HG02884 (cell line): ENCODE results near the gene DYSF.

Experiments
- ATAC-seq: cut with Tn5 transposase; IDR thresholded peaks from one replicate; pipeline ENCODE4 v1.9.1; 2021; ENCODE audit warnings: mild to moderate bottlenecking, moderate library complexity; ENCODE audit not compliant: unreplicated experiment

Gene DYSF

DNA sequence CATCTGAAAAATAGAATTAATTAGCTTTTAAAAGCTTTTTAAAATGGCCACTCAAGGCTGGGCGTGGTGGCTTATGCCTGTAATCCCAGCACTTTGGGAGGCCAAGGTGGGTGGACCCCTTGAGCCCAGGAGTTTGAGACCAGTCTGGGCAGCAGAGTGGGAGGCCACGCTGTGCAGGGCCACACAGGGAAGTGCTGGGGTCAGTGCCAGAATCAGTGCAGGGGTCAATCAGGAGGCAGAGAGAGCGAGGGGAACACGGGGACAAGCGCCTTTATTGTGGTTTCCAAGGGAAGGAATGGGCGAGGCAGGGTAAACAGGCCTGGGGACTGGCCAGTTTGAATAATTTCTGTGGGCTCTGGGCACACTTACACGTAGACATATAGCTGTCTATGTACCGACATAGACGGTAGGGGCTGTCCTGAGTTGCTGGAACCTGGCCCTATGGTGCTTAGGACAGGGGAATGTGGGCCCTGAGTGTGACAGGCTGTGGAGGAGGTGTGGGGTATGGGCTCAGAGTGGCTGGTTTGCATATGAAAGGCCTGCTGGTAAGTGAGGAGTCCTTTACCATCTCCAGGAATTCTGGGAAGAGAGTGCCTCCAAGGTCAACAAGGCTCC is 42.9 kb downstream of the DYSF start:
- no peak for ATAC-seq

DNA sequence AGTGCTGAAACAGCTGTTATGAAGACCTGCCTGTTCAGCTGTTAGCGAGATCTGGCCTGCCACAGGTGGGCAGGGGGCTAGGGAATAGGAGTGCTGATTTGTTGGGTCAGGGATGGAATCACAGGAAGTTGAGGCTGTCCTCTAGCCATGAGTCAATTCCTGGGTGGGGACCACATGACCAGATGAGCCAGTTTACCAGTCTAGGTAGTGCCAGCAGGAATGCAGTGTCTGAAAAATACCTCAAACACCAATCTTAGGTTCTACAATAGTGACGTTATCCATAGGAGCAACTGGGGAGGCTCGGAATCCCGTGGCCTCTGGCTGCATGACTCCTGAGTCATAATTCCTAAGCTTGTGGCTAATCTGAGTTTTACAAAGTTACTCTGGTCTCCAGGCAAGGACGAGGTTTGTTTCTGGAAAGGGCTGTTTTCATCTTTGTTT is 44.9 kb downstream of the DYSF start:
- ATAC-seq: no peak

DNA sequence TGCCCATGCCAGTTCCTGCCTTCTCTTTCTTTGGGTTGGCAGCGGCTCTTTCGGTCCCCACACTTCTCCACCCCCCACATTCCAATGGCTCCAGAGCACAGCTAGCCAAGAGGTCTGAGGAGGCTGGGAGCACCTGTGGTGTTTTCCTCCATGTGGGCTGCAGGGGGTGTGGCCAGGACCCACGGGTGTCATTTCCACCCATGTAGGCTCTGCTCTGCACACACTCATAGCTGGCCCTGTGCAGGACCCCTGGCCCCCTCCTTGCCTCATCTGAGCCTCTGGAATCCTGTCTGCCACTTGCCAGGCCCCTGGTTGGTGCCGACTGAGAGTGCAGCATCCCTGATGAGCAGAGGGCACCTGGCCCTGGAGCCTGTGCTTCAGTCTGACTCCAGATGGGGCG is 46.3 kb downstream of the DYSF start:
- no peak for ATAC-seq

DNA sequence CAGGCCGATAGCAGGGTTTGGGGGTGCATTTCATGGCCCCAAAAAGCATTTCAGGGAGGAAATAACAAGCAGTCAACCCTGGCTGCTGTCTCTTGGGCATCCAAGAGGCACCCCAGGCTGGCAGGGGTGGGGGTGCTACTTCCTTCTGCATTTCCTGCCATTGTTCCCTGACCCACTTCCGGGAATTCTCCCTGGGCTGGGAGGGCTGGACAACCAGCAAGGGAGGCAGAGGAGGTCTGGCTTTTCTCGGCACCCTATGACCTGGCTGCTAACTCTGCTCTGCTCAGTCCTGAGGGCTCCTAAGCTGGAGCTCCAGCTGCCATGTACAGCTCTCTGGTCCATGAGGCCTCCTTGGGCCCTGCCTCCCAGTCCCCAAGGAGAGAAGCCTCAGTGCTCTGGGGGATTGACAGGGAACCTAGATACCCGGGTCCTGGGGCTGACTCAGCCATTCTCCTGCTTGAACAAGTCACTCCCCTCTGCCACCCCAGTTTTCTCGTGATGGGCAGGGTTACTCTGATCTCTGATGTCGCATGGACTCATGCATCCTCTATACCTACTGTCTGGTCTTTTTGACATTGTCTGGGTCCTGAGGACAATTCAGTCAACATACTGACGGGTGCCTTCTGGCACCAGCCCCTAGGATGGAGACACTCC is 47.2 kb downstream of the DYSF start:
- ATAC-seq: no peak

DNA sequence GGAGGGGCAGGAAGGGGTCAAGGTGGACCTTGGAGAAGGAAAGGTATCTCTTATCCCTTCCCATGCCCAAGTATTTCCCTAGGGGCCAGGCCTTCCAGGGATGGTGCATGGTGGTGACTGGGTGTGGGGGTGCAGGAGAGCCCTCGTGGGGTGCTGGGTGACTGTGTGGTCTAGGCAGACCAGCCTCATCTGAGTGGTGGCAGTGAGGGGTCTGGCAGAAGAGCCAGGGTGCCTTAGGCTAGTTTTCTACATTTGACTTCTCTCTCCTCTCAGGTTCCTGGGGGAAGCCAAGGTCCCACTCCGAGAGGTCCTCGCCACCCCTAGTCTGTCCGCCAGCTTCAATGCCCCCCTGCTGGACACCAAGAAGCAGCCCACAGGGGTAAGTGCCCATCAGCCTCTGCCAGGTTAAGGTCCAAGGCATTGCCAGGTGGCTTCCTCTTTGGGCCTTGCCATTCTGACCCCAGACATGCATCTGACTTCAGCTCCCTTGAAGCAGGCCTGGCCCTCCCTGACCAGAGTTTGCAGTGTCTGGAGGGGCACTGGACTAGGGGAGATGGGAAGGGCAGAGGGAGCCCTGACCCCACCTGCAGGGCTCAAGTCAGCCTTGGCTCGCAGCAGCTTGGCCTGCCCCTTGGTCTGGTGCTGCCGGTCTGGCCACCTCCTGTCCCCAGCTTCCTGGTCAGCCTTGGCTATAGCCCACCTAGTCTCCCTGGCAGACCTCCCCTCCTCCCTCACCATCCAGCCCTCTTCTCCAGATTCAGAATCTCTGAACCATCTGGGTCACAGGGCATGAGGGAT is 49.8 kb downstream of the DYSF start:
- no peak for ATAC-seq

DNA sequence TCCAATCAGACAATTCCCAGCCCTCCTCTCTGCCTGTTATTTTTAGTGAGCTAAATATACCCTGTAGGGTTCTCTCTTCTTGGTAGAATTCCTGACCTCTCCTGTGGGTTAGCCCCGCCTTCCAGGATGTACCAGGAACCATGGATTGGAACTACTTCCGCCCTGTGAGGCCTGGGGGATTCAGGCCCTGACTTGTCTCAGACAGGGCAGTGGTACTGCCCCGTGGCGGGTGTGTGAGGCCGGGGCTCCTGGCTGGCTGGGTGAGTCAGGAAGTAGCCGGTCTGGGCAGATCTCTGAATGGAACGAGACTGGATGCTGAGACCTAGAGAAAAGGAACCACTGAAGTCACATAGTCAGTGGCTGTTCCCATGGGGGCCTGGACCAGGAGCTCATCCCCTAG is 50.5 kb downstream of the DYSF start:
- ATAC-seq: no peak

DNA sequence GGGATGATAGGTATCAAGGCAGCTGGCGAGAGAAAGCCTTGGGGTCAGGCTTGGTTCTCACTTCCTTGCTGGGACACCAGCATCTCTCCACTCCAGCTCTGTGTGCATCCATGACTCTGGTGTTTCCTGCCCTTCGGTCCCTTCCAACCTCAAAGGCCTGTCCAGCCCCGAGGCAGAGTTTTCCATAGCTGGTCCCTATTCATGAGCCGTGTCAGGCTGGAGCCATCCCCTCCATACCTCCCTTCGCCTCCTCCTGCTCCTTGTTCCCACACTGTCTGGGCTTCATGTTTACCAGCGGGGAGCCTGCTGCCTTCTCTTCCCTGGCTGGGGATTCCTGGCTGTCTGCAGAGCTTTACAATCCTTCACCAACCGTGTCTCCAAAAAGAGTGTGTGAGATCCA is 51.2 kb downstream of the DYSF start:
- no peak for ATAC-seq

DNA sequence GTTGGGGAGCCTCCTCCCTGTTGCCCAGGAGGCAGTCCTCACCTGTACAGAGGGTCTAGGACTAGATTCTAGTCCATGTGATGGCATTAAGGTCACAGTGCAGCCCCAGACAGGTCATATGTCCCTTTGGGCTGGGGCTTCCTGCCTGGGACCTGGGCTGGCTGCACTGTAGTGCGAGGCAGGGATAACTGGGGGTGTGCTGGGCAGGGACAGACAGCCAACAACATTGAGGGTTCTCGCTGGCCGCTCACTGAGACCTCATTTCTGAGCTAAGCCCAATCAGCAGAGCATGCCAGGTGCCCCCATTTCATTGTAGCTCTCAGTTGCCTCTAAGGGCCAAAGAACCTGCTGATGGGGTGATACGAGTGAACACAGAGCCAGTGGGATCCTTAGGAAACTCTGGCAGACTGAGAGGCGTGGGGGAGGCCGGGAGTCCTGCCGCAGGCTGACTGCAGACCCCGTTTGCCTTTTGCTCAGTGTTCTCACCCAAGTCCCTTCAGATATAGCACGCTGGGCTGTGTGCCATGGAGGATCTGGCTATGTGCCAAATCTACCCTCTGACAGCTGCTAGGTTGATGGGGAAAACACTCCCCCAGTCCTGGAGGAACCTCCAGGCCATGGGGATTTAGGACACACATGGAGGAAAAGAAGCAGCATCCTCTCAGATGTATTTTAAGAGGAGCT is 51.9 kb downstream of the DYSF start:
- no peak for ATAC-seq

DNA sequence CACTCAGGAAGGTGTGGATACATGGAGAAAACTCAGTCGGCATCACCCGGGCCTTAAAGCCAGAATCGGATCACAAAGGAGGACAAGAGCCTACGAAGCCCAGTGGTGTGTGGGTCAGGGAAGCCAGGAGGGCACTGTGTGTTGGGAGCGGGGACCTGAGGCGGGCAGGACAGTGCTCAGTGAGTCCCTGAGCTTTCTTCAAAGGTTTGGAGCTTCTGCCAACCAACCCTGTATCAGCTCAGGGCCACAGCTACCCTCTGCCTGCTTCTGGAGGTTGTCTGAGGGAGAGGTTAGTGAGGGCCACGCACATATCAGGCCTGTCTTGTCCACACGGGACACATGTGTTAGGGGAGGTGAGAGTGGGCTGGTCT is 52.4 kb downstream of the DYSF start:
- ATAC-seq: no peak

DNA sequence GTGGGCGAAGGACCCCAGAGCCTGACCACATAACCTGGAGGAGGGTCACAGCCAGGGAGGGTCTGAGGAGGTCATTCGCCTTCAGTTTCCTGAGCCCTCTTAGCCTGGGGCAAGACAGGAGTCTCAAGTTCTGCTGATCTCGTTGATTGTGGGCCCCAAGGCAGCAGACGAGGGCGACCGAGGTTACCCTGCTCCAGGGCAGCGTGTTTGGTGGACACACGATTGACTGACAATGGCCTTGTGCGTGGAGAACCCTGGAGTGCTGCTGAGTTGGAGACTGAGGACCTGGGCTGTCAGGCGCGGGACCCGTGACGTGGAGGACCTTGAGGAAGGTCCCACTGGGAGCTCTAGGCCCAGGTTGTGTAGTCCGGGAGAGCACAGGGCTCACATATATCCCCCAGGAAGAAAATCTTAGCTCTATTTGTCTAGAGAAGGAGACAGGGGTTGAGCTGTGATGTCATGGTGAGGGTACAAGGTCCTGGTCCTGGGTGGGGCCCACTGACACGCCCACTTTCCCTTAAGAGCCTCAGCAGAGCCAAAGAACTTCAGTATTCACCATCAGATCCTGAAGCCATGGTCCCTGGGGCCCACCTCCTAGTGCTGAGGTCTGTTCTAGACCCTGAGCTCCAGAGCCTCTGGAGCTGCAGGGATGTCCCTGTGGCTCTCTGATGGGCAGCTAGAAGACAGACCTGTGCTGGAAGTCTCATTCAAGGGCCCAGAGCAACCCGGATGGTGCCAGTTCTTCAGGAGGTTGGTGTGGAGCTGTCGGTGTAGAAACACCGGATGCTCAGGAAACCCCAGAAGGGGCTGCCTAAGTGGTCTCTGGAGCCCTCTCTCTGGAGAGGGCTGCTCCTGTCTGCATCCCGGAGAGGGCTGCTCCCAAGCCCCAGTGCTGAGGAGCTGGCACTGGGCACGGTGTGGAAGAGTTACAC is 53.1 kb downstream of the DYSF start:
- no peak for ATAC-seq

DNA sequence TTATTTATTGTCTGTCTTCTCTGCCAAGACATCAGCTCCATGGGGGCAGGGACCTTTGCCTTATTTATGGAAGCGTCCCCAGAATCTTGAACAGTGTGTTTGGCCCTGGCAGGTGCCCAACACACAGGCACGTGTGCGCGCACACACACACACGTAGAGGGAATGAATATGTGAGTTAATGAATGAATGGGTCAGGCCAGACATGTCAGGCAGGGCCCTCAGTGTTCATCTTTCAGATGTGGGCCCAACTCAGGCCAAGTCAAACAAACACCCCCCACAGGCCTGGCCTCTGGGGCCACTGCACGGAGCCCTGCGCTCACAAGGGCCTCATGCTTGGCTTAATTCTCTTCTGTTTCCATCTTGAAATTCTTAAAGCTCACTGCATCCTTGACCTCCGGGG is 54.1 kb downstream of the DYSF start:
- ATAC-seq: no peak

DNA sequence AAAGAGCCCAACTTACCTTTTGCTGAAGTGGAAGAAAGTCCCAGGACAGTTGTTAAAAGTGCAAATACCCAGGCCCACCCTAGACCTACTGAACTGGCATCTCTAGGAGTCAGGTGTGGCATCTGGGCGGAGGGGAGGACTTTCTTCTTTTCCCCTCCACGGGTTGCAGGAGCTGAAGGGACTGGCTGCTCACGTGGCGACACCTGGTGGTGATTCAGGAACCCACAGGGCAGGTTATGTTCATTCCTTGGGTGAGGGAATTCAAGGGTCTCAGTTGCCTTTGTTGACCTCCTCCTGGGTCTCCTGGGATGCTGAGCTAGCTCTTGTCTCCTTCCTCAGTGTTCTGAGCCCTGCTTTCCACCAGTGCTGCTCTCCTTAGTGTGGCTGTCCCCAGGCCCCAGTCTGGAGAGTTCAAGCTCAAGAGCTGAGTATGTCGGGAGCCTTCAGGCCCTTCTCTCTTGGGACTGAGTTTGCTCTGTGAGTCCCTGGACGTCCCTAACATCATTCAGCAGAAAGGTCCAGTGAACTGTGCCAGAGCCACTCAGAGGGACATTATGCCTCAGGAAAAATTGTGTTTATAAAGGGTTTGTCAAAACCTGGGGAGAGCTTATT is 56.9 kb downstream of the DYSF start:
- ATAC-seq: no peak

DNA sequence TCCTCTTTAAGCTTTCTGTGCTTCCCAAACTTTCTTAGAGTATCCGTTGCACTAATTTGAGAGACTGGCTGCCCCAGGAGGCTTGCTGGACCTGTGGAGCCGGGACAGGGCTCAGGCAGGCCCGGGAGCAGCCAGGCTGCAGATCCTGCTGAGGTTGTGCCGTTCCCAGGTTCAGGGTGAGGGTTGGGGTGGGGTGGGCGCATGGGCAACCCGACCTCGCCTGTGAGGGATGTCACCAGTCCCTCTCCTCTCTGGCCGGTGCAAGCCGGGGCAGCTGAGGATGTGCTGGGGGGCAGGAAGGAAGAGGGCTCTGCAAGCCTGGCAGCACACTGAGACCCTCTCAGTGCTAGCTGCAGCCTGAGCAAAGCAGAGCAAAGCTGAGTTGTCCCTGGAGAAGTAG is 57.6 kb downstream of the DYSF start:
- ATAC-seq: no peak

DNA sequence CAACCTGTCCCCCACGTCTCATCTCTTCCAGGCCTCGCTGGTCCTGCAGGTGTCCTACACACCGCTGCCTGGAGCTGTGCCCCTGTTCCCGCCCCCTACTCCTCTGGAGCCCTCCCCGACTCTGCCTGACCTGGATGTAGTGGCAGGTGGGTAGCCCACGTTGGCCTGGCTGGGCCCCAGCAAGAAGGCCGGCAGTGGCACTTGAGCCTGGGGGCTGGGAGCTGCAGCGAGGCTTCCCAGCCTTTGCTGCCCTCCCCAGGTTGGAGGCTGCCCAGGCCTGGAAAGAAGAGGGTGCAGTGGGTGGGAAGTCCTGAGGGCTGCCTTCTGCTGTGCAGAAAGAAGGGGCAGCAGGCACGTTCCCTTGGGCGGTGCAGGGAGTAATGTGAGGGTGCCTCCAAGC is 58.4 kb downstream of the DYSF start:
- no peak for ATAC-seq

DNA sequence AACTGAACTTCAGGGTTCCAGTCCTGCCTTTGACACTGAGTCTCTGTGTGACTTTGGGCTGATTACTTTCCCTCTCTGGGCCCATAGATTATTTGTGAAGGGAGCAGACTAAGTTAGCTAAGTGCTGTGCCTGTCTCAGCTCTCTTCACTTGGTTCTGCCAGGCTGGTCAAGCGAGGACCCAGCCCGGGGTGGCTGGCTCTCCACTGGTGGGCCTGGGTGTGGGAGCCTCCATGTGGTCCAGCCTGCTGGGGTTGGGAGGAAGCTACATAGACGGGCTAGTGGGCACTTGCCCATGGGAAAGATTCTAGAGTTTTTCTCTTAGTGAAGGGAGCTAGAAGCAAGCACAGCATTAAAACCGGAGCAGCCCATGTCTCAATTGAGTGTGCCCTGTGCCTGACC is 59.0 kb downstream of the DYSF start:
- ATAC-seq: no peak

DNA sequence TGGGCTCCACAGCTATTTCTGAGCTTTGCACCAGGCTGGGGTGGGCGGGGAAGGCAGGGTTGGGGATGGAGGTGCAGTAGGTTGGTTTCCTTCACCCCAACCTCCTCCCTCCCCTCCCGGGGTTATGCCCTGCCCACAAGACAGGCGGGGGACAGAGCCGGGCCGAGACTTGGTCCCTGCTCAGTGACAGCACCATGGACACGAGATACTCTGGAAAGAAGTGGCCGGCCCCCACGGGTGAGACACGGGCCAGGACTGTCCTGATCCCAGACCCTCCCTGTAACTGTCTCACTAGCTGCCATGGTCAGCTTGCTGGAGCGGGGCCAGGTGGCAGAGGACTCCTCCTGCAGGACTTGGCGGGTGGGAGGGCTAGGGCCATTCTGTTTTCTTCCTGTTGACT is 59.7 kb downstream of the DYSF start:
- no peak for ATAC-seq

DNA sequence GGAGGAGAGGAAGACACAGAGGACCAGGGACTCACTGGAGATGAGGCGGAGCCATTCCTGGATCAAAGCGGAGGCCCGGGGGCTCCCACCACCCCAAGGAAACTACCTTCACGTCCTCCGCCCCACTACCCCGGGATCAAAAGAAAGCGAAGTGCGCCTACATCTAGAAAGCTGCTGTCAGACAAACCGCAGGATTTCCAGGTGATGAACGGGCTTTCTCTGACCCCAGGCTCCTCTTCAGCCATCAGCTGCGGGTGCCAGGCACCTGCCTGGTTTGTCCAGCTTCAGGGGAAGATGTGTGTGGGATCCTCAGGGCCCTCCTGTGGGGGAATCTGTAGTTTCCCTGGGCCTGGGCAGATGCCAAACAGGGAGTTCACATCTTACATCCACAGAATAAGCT is 60.4 kb downstream of the DYSF start:
- no peak for ATAC-seq

DNA sequence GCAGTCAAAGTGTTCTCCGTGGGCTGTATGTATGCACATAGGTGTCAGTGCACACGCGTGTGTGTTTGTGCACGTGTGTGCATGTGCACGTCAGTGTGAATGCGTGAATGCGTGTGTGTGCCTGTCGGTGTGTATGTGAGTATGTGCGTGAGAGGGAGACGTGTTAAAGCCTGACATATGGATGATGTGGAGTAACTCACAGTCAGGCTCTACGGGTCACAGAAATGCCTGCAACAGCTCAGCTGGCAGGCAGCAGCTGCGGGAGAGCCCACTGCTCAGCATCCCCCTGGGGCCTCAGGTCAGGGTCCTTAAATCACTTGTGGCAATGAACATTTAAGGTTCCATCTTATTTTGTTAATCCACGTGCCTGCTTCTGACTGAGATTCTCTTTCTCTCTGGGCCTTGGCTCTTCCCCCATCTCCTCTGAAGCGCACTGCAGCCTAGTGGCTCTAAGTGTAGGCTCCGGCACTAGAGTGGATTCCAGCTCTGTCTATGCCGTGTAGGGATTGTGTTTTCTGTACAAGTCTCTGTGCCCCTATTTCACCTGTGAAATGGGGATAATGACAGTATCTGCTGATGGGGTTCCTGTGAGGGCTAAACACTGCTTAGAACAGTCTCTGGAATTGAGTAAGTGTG is 63.0 kb downstream of the DYSF start:
- ATAC-seq: no peak

DNA sequence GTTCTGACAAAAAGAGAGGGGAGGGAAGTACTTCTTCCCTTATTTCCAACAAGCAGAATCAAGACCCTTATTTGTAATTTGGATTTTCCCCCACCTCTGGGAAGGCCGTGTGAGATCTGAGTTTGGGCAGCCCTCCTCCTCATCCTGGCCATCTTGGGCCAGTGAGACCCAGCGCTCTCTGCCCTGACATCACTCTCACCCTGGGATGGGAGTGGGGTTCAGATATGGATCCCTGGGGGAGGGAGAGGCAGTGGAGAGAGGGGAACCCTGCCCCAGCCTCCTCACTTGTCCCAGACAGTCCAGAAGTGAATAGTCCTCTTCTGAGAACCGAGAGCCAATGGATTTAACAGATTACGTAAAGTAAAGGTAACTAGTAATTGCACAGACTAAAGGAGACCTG is 64.5 kb downstream of the DYSF start:
- ATAC-seq: no peak

DNA sequence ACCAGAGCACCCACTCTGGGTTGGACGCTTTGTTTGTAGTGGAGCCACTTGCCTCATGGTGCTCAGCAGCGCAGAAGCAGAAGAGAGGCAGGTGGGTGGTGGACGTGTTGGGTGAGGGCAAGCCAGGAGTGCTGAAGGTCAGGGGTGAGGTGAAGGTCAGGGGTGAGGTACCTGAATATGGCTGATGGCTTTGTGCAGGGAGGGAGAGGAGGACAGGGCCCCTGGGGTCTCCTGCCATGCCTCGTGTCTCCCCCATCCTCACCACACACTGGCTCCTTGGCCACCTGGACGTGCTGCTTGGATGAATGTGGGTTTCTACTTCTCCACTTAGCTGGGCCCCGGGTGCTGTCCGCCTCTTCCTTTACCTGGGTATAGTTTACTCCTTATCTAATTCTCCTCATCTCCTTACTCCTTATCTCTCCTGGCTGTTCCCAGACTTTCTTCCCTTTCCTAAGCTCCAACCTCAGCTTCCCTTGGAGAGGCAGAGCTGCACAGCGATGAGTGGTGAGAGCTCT is 68.1 kb downstream of the DYSF start:
- no peak for ATAC-seq
